GM12878 (cell line): ENCODE data around the gene ETNPPL. TPM values are rescaled to one million over a fixed set of nuclear protein-coding genes. Genes with fewer than 3 reads are reported as not detected.

Source experiments
- ATAC-seq: fragments of 200-7000 bp; cut with Tn5 transposase; 3 replicates; pipeline ENCODE4 v1.9.1; 2020; ENCODE audit warnings: mild to moderate bottlenecking, moderate library complexity
- BruUV-seq: library from RNA; stranded (reverse); fragments of 400-500 nt; replicated peaks from 2 replicates; lab custom pipeline; 2021; lab: Mats Ljungman, UMichigan
- CTCF ChIA-PET: fragments of 300-600 bp; sonication (Branson Sonifier 250); formaldehyde crosslinking; extraction: SDS; loops from one replicate; lab custom pipeline; 2021; ENCODE audit warnings: inconsistent platforms; lab: Yijun Ruan, JAX
- POLR2A ChIA-PET: fragments of 350-600 bp; formaldehyde crosslinking; extraction: SDS; loops from one replicate; lab custom pipeline; 2021; ENCODE audit warnings: inconsistent platforms; lab: Charles Lee
- RAD21 ChIA-PET: fragments of 300-600 bp; sonication (Branson Sonifier 250); formaldehyde crosslinking; loops from one replicate; lab custom pipeline; 2023; ENCODE audit warnings: antibody characterized with exemption; ENCODE audit not compliant: unreplicated experiment; lab: Charles Lee
- SMC1A ChIA-PET: fragments of 300-600 bp; sonication (Branson Sonifier 250); formaldehyde crosslinking; loops from one replicate; lab custom pipeline; 2023; ENCODE audit not compliant: unreplicated experiment, uncharacterized antibody; lab: Charles Lee
- DNase-seq: peaks from one replicate; pipeline ENCODE4 v3.0.0-alpha.2; 2011; ENCODE audit warnings: low read depth, low spot score
- FAIRE-seq: peaks from 3 replicates; lab custom pipeline; 2011; peaks lifted over from hg19 to GRCh38; lab: Jason Lieb, UNC
- H2AFZ ChIP-seq: 2 replicates; pipeline ENCODE4 v1.6.0; 2011; ENCODE audit warnings: low read depth, low read length, control low read depth; ENCODE audit not compliant: control insufficient read depth
- H3K27ac ChIP-seq: 2 replicates; pipeline ENCODE4 v1.5.1; 2011; ENCODE audit warnings: control low read depth; ENCODE audit not compliant: control insufficient read depth, insufficient read depth
- H3K27me3 ChIP-seq, 2 experiments: replicated peaks in 1 of 2; 2 replicates each; pipeline versions ENCODE4 v1.6.0 to v1.6.1; 2011; ENCODE audit warnings: low read length in 1 of 2; ENCODE audit not compliant: control insufficient read depth in 2 of 2, insufficient read depth in 2 of 2
- H3K36me3 ChIP-seq, 2 experiments: 2 replicates each; pipeline ENCODE4 v1.5.1; 2011; ENCODE audit warnings: low read length in 1 of 2; ENCODE audit not compliant: control insufficient read depth in 2 of 2, insufficient read depth in 2 of 2
- H3K4me1 ChIP-seq: 2 replicates; pipeline ENCODE4 v1.6.1; 2011; ENCODE audit warnings: mild to moderate bottlenecking, low read length, moderate library complexity, mixed read lengths; ENCODE audit not compliant: control insufficient read depth, insufficient read depth
- H3K4me2 ChIP-seq: 2 replicates; pipeline ENCODE4 v1.6.0; 2011; ENCODE audit warnings: control low read depth; ENCODE audit not compliant: control insufficient read depth, insufficient read depth
- H3K4me3 ChIP-seq: fragments of 200-600 bp; sonication (generic); 2 replicates; pipeline ENCODE4 v1.5.1; 2016
- H3K79me2 ChIP-seq: 2 replicates; pipeline ENCODE4 v1.6.0; 2011; ENCODE audit warnings: low read length; ENCODE audit not compliant: control insufficient read depth, insufficient read depth
- H3K9ac ChIP-seq: 2 replicates; pipeline ENCODE4 v1.8.0; 2011; ENCODE audit warnings: low read length, control low read depth, mixed read lengths; ENCODE audit not compliant: control insufficient read depth, insufficient read depth
- H3K9me3 ChIP-seq: replicated peaks from 3 replicates; pipeline ENCODE4 v1.5.1; 2011; ENCODE audit warnings: mild to moderate bottlenecking, low read length; ENCODE audit not compliant: control insufficient read depth, insufficient read depth
- H4K20me1 ChIP-seq: 2 replicates; pipeline ENCODE4 v1.6.0; 2011; ENCODE audit not compliant: control insufficient read depth, insufficient read depth
- BCLAF1 ChIP-seq: fragments of 450-650 bp; IDR thresholded peaks from 2 replicates; pipeline ENCODE4 v1.6.1; 2017; ENCODE audit warnings: antibody characterized with exemption, mild to moderate bottlenecking, moderate library complexity
- BRCA1 ChIP-seq: IDR thresholded peaks from 2 replicates; pipeline ENCODE4 v1.6.1; 2011; ENCODE audit warnings: low read depth, low read length, improper control_type of control experiment
- EGR1 ChIP-seq, 2 experiments: IDR thresholded peaks; 1 replicate in 1 of 2; 2 replicates in 1 of 2; pipeline ENCODE4 v1.6.1; 2011 to 2012; ENCODE audit warnings: low read depth in 2 of 2, low read length in 2 of 2, borderline replicate concordance in 1 of 2, mild to moderate bottlenecking in 1 of 2, moderate library complexity in 1 of 2
- ETV6 ChIP-seq, 2 experiments: fragments of 450-650 bp in 1 of 2; IDR thresholded peaks in 1 of 2; conservative IDR thresholded peaks in 1 of 2; 2 replicates each; pipeline ENCODE4 v1.6.1; 2014; ENCODE audit warnings: antibody characterized with exemption in 1 of 2, borderline replicate concordance in 1 of 2, low read depth in 1 of 2, mild to moderate bottlenecking in 1 of 2, moderate library complexity in 1 of 2
- HDGF ChIP-seq: fragments of 450-650 bp; IDR thresholded peaks from 2 replicates; pipeline ENCODE4 v1.6.1; 2016; ENCODE audit warnings: antibody characterized with exemption
- IKZF2 ChIP-seq, 2 experiments: fragments of 450-650 bp; IDR thresholded peaks; 2 replicates each; pipeline ENCODE4 v1.6.1; 2017; ENCODE audit warnings: mild to moderate bottlenecking in 2 of 2, moderate library complexity in 2 of 2
- JUNB ChIP-seq: IDR thresholded peaks from 2 replicates; pipeline ENCODE4 v1.6.1; 2016; ENCODE audit warnings: antibody characterized with exemption, mild to moderate bottlenecking
- NBN ChIP-seq: fragments of 450-650 bp; IDR thresholded peaks from 2 replicates; pipeline ENCODE4 v1.6.1; 2016
- NR2C2 ChIP-seq: IDR thresholded peaks from 2 replicates; pipeline ENCODE4 v1.6.1; 2011; ENCODE audit warnings: borderline replicate concordance, low read depth; ENCODE audit not compliant: control insufficient read depth, insufficient read length
- SREBF1 ChIP-seq: IDR thresholded peaks from 2 replicates; pipeline ENCODE4 v1.6.1; 2012; ENCODE audit warnings: mild to moderate bottlenecking, low read length
- STAT1 ChIP-seq: fragments of 450-650 bp; conservative IDR thresholded peaks from 2 replicates; pipeline ENCODE4 v1.6.1; 2014; ENCODE audit warnings: antibody characterized with exemption, mild to moderate bottlenecking
- STAT3 ChIP-seq: IDR thresholded peaks from 2 replicates; pipeline ENCODE4 v1.6.1; 2011; ENCODE audit warnings: low read depth, low read length, improper control_type of control experiment
- USF1 ChIP-seq: IDR thresholded peaks from 2 replicates; pipeline ENCODE4 v1.6.1; 2011; ENCODE audit warnings: borderline replicate concordance, low read depth, mild to moderate bottlenecking, moderate library complexity, mixed read lengths, low read length; ENCODE audit not compliant: insufficient read depth; ENCODE audit errors: extremely low read length
- ZBED1 ChIP-seq: IDR thresholded peaks from 2 replicates; pipeline ENCODE4 v1.6.1; 2016; ENCODE audit warnings: borderline replicate concordance
- ZBTB4 ChIP-seq: fragments of 450-650 bp; formaldehyde crosslinking; IDR thresholded peaks from 2 replicates; pipeline ENCODE4 v1.4.0; 2022; ENCODE audit warnings: mild to moderate bottlenecking, moderate library complexity
- ZNF217 ChIP-seq: fragments of 450-650 bp; IDR thresholded peaks from 2 replicates; pipeline ENCODE4 v1.6.1; 2017; ENCODE audit warnings: antibody characterized with exemption, mild to moderate bottlenecking
- ZSCAN29 ChIP-seq: fragments of 450-650 bp; IDR thresholded peaks from 2 replicates; pipeline ENCODE4 v1.6.1; 2017; ENCODE audit warnings: mild to moderate bottlenecking, moderate library complexity
- ZZZ3 ChIP-seq: IDR thresholded peaks from 2 replicates; pipeline ENCODE4 v1.6.1; 2011; ENCODE audit warnings: low read depth; ENCODE audit not compliant: control insufficient read depth, insufficient read length
- WGBS: methylation state at CpG from one replicate; pipeline ENCODE4 v1.1.6; 2016; ENCODE audit warnings: low lambda C conversion rate; ENCODE audit not compliant: insufficient replicate concordance, insufficient coverage; ENCODE audit errors: missing lambda C conversion rate; 5-methylcytosine and 5-hydroxymethylcytosine counted together
- in situ Hi-C: fragments of 300-500 bp; cut with MboI; formaldehyde crosslinking; loops from 9 replicates; pipeline ENCODE4 v1.14.3; 2018; ENCODE audit warnings: mixed read lengths
- intact Hi-C: fragments of 100-400 bp; cut with micrococcal nuclease; formaldehyde crosslinking; loops from one replicate; pipeline ENCODE4 v1.14.2; 2022; ENCODE audit not compliant: unreplicated experiment
- polyA plus RNA-seq, 11 experiments: library from polyadenylated mRNA; depleted of rRNA in 4 of 11; unstranded in 6 of 11; stranded (reverse) in 5 of 11; fragments of >200 nt; fragmentation: Nextera tagmentation in 4 of 11; fragmentation: Illumina TruSeq in 1 of 11; extraction: Ambion mirVana in 4 of 11; extraction: Trizol in 1 of 11; gene quantifications; 1 replicate in 1 of 11; 2 replicates in 10 of 11; pipeline versions ENCODE4 v1.2.1 to v1.2.3, GENCODE V29; 2011 to 2016; ENCODE audit warnings: inconsistent platforms in 2 of 11, missing spikeins in 2 of 11, low read depth in 1 of 11
- total RNA-seq, 4 experiments: library from RNA; depleted of rRNA in 3 of 4; stranded (reverse); fragments of >200 nt in 3 of 4; fragmentation: Illumina TruSeq in 1 of 4; extraction: Trizol in 1 of 4; gene quantifications; 2 replicates each; pipeline versions ENCODE4 v1.2.1 to v1.2.3, GENCODE V29; 2013 to 2021

ETNPPL gene
- total and polyA plus RNA-seq, 10 of the 15 experiments (the other 5 are each of a cell fraction or from before 2014, with no cell fraction given), result not detected

GRCh38 chr4:108786351-108786750 lies 23.5 kb upstream of the ETNPPL start:
- POLR2A ChIA-PET, result interaction anchor here (0.6 kb wide), 1 partner anchor 220 kb away, joined by 4 read pairs; no protein-coding TSS in a partner anchor
- TF ChIP-seq ZSCAN29 (no peak), ZNF217 (no peak), ZBED1 (no peak), BRCA1 (no peak), STAT1 (no peak), HDGF (no peak), ZBTB4 (CRISPR knock-in tag) (no peak), BCLAF1 (no peak), ZZZ3 (no peak), IKZF2 (IDR thresholded peaks at IDR 0.05) (no peak), STAT3 (no peak), SREBF1 (no peak), NR2C2 (no peak), EGR1 (IDR thresholded peaks at IDR 0.05; ENCODE audit: borderline replicate concordance in 1 of 2, low read depth in 2 of 2, low read length in 2 of 2) (no peak), JUNB (no peak), USF1 (no peak), ETV6 (conservative IDR thresholded peaks at IDR 0.05 in 1 of 2, IDR thresholded peaks at IDR 0.05 in 1 of 2; ENCODE audit: borderline replicate concordance in 1 of 2, low read depth in 1 of 2) (no peak), NBN (no peak)
- H3K9ac ChIP-seq, result no peak overlapping the region
- H3K4me1 ChIP-seq, result no peaks in the 10 kb centered on the region
- no peaks in the 10 kb centered on the region for H4K20me1 ChIP-seq
- no peak overlapping the region for H3K4me2 ChIP-seq
- intact Hi-C loops, result no loop called here
- H3K27ac ChIP-seq, result no peak overlapping the region
- H3K9me3 ChIP-seq, result no peaks in the 10 kb centered on the region
- H2AFZ ChIP-seq, result no peak overlapping the region
- in situ Hi-C loops, result no loop called here
- H3K4me3 ChIP-seq, result no peak overlapping the region
- CTCF ChIA-PET, result no interaction called here
- BruUV-seq, result no TSS peak
- no peaks in the 10 kb centered on the region for H3K27me3 ChIP-seq
- H3K79me2 ChIP-seq, result no peaks in the 10 kb centered on the region
- no peak for DNase-seq
- no peaks in the 10 kb centered on the region for H3K36me3 ChIP-seq
- WGBS, result 35% methylated on average over 8 of the region's 8 CpGs
- SMC1A ChIA-PET, result no interaction called here
- FAIRE-seq, result no peak
- RAD21 ChIA-PET, result no interaction called here
- ATAC-seq, result no peak
